ENCODE data around the gene SLC36A1.
"Not testable (repeated sequence)": the region's sequence is repeated elsewhere in the genome, so short reads cannot be mapped to it uniquely, and the experiment has no call there.

SLC36A1 gene

GRCh38 chr5:151497391-151498002 is 50.1 kb downstream of the SLC36A1 start:
- no peak overlapping the region for H3K27ac ChIP-seq
- TF ChIP-seq CTCF (conservative IDR thresholded peaks at IDR 0.05) = no peak

DNA sequence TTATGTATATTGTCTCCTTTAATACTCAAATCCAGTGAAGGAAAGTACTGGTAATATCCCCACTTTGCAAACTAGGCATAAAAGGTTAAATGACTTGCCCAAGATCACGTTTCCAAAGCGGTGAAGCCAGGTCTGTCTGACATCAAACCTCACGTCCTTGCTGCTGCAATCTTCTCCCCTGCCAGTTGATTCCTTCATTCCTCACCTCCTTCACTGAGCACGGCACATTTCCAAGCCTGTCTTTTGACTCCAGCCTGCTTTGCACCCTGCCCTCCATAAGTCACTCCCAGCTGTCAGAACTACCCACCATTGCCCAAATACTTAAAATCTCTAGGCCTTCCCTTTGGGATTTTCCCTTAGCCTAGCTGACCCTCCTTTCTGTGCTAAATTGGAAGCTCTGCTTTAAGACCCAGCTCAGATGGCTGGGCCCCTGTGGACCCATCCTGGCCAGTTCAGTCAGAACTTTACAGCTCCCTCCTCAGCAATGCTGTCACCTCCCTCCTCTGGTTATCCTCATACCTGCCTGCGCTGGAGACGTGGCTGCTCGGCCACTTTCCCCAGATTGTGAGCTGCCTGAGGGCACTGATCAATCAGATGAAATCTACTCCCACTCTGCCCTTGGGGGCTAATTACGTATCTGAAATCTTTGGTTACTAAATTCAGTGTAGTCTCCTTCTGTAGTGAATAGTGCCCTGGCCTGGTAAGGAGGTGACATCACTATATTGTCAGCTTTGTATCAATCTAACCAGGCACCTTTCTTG is 51.2 kb downstream of the SLC36A1 start:
- TF ChIP-seq CTCF (conservative IDR thresholded peaks at IDR 0.05) = no peak
- no peak overlapping the region for H3K27ac ChIP-seq

- no peak overlapping the region; the same call in 1 of the 2 replicates for H3K27ac ChIP-seq
- no peak for TF ChIP-seq CTCF (conservative IDR thresholded peaks at IDR 0.05)
Observed at GRCh38 chr5:151499501-151500035, 52.2 kb downstream of the SLC36A1 start.

DNA sequence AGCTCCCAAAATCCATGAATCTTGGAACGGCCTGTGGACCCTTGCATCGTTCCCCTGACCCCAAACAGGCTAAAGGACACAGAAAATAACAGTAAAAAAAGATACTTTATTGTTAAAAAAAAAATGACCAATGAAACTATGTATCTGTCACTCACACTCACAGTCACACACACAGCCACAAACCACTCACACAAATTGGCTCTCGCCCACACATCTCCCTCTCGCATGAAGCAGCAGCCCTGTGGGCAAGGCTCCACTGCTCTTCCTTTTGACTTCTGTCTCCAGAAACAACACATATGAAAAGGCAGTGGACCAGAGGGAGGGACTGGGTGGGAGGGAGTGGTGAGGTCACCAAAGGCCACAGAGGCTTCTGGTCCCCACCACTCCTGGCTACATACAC is 56.6 kb downstream of the SLC36A1 start:
- no peak overlapping the region for H3K27ac ChIP-seq
- no peak for TF ChIP-seq CTCF (conservative IDR thresholded peaks at IDR 0.05)

- not testable (repeated sequence) for H3K27ac ChIP-seq
Observed at GRCh38 chr5:151508308-151508707, 60.9 kb downstream of the SLC36A1 start.

GRCh38 chr5:151509231-151509630 is 61.8 kb downstream of the SLC36A1 start:
- no peak for TF ChIP-seq CTCF (conservative IDR thresholded peaks at IDR 0.05)
- H3K27ac ChIP-seq = no peak overlapping the region

- no peak overlapping the region for H3K27ac ChIP-seq
- TF ChIP-seq CTCF (conservative IDR thresholded peaks at IDR 0.05) = no peak
Observed at GRCh38 chr5:151509836-151510235, 62.4 kb downstream of the SLC36A1 start.
